Measurements from ENCODE around the gene AFF3.

AFF3 gene

DNA sequence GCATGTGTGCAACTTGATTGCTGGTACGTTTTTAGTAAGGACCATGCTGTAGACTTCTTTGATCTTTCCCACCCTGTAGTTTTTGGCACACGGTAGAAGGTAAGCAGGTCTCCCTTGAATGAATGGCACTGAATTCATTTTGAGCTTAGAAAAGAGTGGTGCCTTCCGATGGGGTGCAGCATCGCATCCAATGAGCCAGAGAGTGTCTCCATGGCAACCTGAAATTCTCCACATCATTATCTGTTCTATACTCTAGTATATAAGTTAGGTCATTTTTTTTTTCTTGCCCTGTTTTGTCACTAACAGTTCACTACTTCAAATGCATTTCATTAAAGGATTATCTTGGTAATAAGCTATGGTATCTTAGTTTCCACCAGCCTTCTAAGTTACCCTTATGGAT, 571.4 kb downstream of the AFF3 start:
- DNase-seq: no peak

GRCh38 chr2:99569386-99569785, 573.0 kb downstream of the AFF3 start:
- no peak for DNase-seq

GRCh38 chr2:99565227-99565626, 577.2 kb downstream of the AFF3 start:
- no peak for DNase-seq

- DNase-seq: no peak
These were observed 579.9 kb downstream of the AFF3 start for GRCh38 chr2:99562516-99562915.

- no peak for DNase-seq
These were observed 580.6 kb downstream of the AFF3 start for GRCh38 chr2:99561804-99562203.

GRCh38 chr2:99559075-99559662, 583.2 kb downstream of the AFF3 start:
- DNase-seq: peak; percentile 82

- no peak for DNase-seq
These were observed 587.0 kb downstream of the AFF3 start for GRCh38 chr2:99555404-99555803.

- DNase-seq: no peak
These were observed 587.5 kb downstream of the AFF3 start for GRCh38 chr2:99554871-99555270.

- DNase-seq: peak; percentile 18
These were observed 588.2 kb downstream of the AFF3 start for GRCh38 chr2:99554238-99554637.

DNA sequence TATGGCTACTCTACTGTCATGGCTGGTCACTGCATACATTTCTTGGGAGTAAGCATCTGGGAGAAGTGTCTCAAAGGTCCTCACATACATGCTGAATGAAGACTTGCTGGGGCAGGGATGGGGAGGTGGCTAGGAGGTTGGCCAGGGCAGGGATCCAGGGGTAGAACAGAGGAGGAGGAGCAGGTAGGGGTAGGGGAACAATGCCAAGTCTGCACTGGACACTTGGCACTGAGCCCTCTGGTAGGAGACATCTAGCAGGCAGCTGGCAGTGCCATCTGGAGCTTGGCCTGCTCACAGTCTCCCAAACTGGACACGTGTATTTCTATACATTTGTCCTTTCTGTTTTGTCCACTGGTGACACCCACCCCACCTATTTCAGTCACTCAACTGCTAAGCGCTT, 589.9 kb downstream of the AFF3 start:
- no peak for DNase-seq

DNA sequence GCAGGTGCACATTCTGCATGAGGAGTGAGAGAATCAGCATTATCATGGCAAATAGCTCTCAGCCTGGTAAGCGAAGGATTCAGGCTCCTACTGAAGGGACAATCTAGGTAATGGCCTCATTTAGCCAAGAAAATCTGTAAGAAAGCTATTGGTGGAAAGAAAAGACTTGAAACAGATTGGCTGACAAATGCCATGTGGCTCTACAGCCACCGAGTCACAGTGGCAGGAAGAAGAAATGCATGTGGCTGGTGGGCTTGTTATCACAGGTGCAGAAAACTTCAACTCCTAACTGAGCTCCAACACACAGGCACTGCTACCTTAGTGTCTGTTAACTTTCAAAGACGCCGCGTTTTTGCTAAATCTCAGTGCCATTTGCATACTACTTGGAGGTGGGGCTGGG, 592.0 kb downstream of the AFF3 start:
- no peak for DNase-seq

GRCh38 chr2:99545604-99546003, 596.8 kb downstream of the AFF3 start:
- DNase-seq: peak; percentile 18

GRCh38 chr2:99545066-99545465, 597.3 kb downstream of the AFF3 start:
- DNase-seq: no peak

GRCh38 chr2:99544608-99545007, 597.8 kb downstream of the AFF3 start:
- no peak for DNase-seq

DNA sequence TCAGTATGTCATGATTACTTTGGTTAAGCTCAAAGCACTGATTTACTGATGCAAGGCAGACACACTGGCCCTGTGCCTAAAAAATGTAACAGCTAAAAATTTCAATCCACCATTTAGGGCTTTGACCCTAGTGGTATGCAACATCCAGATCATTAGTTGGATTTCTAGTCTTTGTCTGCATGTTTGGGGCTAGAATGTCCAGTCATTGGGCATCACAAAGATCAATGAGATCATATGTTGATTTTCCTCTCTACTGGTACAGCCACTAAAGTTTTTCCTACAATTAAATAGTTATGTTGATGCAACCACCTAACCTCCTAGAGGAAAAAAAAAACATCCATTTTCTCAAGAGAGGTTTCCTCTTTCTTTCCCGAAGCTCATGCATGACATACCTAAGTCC, 599.1 kb downstream of the AFF3 start:
- no peak for DNase-seq

DNA sequence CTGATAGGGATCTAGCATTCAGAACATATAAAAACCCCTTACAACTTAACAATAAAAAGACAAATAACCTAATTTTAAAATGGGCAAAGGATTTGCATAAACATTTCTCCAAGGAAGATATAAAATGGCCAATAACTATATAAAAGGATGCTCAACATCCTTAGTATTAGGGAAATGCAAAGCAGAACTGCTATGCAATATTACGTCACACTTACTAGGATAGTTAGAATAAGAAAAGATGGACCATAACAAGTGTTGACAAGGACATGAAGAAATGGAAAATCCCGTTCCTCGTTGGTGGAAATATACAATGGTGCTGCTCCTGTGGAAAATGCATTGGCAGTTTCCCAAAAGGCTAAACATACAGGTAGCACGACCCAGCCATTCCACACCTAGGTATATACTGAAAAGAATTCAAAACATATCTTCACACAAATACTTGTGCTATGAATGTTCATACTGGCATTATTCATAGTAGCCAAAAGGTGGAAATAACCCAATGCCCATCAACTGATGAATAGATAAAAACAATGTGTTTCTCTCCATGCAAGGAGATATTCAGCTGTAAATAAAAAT, 604.4 kb downstream of the AFF3 start:
- no peak for DNase-seq

GRCh38 chr2:99524056-99524455, 618.3 kb downstream of the AFF3 start:
- DNase-seq: peak; percentile 18

DNA sequence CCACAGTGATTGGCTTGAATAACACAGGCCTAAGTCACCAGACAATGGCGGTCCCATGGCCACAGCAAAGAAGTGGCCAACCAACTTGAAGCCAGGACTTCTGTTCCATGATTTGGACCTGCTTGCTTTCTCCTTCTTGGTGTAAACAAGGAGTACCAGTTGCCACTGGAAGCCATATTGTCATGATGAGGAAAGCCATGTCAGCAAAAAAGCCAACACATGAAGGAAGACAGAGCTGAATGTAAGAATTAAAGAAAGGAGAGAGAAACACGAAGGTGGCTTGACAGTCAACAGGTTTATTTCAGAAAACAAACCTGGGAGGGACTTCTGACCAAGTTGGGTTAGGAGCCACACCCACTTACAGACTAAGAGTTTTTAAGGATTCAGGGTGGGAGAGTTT, 620.2 kb downstream of the AFF3 start:
- DNase-seq: no peak

GRCh38 chr2:99520813-99521212, 621.6 kb downstream of the AFF3 start:
- DNase-seq: no peak

GRCh38 chr2:99520195-99520594, 622.2 kb downstream of the AFF3 start:
- DNase-seq: no peak

DNA sequence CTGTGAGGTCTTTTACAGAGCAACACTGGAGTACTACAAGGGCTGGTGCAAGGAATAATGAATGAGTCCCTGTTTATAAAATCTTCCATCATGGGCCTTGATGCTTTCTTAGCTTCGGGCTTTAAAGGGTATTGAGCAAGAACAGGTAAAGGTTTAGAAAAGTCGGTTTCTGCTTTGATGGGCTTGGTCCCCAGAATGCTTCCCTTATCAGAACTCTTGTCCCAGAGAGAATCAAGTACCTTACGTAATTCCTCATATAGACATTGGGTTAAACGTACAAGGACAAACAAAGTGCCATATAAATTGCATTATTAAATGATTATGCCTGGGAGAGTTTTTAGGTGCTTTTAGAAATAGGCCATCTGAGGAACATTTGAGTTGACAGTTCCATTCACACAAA, 628.0 kb downstream of the AFF3 start:
- DNase-seq: no peak

DNA sequence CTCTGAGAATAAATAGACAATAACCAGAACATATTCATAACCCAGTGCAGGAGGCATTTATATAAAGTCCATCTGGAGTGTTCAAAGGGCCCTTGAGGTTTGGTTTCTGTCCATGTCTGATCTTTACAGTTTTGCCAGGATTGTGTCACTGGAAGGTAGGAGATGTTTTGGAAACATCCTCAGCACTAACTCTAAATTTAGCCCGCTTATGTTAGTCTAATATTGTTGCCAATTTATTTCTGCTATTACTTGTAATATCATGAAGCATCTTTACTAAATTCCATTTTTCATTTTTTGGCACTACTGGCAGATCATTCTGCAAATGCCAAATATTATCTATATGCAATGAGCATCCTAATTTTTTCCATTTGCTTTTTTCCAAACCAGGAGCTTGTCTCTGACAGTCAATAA, 630.2 kb downstream of the AFF3 start:
- DNase-seq: no peak

DNA sequence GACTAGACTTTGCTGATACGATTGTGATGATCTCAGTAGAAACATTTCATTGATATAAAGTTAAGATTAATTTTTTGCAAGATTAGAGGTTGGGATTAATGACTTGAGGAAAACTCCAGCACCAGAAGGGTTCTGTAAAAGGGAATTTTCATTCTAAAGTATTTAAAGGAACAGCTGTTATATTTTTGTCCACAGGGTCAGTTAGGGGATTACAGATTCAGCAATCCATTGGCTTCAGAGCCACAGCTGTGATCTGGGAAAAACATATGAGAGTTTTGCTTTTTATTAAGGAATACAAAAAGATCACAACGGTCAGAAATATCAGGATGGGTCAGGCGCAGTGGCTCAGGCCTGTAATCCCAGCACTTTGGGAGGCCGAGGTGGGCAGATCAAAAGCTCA, 633.0 kb downstream of the AFF3 start:
- DNase-seq: no peak

DNA sequence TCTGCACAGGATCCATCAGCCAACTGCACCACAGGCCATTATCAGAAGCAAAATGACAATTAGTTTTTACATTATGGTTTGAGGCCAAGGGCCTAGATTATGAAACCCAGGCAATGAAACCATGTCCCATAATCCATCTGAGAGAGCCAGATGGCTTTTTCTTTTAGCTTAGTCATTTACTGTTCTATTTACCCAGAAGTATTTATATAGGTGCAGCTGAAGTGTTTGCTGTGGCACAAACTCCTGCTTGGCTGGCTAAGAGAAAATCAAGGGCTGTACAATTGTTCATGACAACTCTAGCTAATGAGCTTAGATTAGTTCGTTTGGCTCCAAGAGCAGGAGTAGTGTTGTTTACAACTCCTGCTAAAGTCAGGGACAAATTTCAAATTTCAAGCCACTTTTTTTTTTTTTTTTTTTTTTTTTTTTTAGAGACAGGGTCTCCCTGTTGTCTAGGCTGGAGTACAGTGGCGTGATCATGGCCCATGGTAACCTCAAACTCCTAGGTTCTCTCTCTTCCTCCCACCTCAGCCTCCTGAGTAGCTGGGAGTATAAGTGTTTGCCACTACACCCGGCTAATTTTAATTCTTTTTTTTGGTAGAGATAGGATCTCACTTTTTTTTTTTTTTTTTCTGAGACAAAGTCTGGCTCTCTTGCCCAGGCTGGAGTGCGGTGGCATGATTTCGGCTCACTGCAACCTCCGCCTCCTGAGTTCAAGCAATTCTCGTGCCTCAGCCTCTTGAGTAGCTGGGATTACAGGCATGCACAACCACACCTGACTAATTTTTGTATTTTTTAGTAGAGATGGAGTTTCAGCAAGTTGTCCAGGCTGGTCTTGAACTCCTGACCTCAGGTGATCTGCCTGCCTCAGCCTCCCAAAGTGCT, 634.2 kb downstream of the AFF3 start:
- no peak for DNase-seq
